Right hindlimb (tissue), 1 donor: ENCODE data around the gene LMOD1.

Source experiments
- DNase-seq: peaks from one replicate; pipeline ENCODE4 v3.0.0-alpha.2; 2018

The LMOD1 gene

GRCh38 chr1:201851949-201852348 is 94.4 kb downstream of the LMOD1 start:
- no peak for DNase-seq

- peak; percentile 50 for DNase-seq
These were observed 96.3 kb downstream of the LMOD1 start for GRCh38 chr1:201850053-201850397.

GRCh38 chr1:201849372-201850052 is 96.8 kb downstream of the LMOD1 start:
- no peak for DNase-seq

DNA sequence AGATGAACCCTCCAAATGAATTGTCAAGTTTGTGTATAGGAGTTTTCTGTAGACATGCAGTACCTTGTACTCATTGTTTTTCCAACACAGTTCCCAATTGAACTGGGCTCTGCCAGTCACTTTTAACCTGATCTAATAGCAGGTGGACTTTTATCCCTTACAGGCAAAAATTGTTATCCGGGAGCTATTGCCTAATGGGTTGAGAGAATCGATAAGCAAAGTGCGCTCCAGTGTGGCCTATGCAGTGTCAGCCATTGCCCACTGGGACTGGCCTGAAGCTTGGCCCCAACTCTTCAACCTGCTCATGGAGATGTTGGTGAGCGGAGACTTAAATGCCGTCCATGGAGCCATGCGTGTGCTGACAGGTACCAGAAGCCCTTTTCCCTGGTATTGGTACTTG is 98.1 kb downstream of the LMOD1 start:
- DNase-seq = no peak

DNA sequence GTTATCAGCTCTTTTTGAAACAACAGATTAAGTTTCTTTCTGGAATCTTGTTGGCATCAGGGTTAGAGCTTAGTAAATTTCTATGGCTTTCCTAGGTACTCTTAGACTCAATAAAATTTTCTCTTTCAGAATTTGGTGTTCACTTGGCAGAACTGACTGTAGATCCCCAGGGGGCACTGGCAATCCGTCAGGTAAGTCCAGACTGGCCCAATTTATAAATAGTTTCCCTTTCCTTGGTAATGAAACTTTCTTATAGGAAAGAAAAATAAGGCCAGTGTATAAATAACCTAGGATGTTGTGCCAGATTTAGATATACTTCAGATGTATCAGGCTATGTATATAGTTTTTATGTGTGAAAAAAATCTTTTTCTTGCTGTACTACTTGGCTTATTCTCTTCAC is 99.2 kb downstream of the LMOD1 start:
- no peak for DNase-seq
